ENCODE data around the gene GNPAT.

GRCh38 chr1:231319080-231319479, 78.1 kb downstream of the GNPAT start:
- TF ChIP-seq POLR2AphosphoS5 (IDR thresholded peaks at IDR 0.05) (no peak), CTCF (IDR thresholded peaks at IDR 0.05) (no peak), POLR2A (IDR thresholded peaks at IDR 0.05) (no peak)

Data from breast epithelium (tissue), 3 donors.